Daoy (cell line): ENCODE measurements around the gene CYB561D1. TPM values are rescaled to one million over a fixed set of nuclear protein-coding genes. Genes with fewer than 3 reads are reported as not detected.

Experiments
- DNase-seq: peaks from one replicate; pipeline ENCODE4 v3.0.0-alpha.2; 2015; ENCODE audit warnings: low read depth
- total RNA-seq: library from RNA; depleted of rRNA; stranded (reverse); fragments of >200 nt; shearing (Covaris generic); gene quantifications from 2 replicates; pipeline ENCODE4 v1.2.3, GENCODE V29; 2014

Gene CYB561D1
- total RNA-seq, 1 experiment from 2014 or later, result 5.8 TPM

DNA sequence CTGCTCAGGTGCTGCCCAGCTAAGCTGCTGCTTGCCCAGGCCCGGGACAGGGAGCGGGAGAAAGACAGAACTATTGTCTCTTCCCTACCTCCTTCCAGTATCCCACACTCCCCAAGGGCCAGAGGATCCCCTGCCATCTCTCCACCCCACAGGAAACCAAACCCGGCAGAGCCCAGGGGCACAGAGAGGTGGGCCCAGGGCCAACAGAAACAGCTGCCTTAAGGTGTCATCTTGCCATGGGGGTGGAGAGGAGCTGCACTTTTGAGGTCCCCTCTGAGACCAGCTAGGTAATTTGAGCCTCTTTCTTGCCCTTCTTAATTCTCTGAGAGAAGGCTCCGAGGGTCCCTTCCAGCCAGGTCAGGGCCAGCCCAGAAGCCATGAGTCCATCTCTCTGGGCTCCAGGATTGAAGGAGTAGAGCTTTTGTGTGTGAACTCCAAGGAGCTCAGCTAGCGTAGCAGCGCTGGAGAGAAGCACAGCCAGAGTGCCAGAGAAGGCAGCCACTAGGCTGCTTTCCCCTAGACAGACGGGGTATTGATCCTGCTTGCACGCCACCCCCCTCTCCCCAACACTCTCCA is 36.1 kb downstream of the CYB561D1 start:
- peak; percentile 78 for DNase-seq

DNA sequence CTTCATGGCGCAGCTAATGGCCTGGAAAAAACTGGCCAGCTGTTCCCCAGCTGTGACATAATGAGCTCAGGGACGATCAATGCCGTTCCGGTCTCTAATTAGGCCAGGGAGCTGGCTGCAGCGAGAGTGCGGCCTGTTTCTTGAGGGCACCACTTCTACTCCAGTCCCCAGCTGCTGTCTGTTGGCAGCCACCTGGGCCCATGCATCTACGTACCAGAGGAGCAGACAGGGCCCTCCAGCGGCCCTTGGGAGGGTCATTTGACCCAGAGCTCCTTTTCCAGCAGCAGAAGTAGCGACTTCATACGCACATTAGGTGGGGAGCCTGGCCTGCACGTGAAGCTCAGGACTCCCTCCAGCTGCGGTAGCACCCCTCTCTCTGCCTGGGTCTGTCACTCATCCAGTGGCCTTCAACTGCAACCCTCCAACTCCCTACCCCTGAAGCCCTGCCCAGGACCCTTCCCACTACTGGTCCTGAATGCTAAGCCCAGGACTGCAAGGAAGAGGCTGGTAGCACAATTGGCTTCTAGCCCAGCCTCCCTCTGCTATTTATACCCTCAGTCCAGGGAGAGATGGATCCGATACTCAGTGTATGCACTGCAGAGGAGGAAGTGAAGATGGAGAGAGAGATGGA is 36.7 kb downstream of the CYB561D1 start:
- DNase-seq, result no peak

DNA sequence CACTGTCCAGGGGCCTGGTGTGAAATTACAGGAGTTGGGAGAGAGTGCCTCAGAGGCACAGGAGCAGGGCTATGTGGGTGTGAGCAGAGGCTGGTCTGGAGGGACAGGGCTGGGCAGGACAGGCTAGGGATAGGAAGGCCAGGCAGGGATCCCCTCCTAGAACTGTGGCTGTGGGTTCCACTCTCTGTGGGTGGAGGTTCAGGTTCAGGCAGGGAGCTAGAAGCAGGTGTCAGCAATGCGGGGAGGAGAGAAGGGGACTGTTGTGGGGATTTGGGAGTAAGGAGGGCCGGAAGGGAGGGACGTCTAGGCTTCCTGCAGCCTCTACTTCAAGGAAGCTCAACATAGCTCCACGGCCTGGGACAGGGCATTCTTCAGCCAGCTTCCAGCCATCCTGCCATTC is 37.5 kb downstream of the CYB561D1 start:
- DNase-seq, result no peak

DNA sequence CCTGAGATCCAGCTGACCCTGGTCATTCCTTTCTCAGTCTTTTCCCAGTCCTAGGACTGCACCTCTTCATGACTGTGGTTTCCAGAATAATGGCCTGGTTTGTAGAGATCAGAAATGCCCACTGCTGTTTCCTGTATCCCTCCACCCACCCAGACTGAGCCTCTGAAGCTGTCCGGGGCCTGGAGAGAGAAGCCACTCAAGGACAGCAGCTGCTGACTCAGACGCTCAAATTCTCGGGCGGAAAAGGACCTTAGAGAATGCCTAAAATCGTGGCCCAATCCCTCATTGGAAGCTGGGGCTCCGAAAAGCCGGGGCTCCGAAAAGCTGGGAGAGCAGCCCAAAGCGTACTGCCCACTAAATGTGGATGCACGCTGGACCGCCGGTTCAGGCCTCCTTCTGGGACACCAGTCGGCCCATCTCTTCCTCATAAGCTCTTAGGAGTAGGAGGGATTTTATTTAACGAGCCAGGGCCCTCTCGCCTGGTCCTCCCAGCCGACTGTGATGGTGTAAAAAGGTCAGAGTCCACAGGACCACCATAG is 38.0 kb downstream of the CYB561D1 start:
- no peak for DNase-seq

DNA sequence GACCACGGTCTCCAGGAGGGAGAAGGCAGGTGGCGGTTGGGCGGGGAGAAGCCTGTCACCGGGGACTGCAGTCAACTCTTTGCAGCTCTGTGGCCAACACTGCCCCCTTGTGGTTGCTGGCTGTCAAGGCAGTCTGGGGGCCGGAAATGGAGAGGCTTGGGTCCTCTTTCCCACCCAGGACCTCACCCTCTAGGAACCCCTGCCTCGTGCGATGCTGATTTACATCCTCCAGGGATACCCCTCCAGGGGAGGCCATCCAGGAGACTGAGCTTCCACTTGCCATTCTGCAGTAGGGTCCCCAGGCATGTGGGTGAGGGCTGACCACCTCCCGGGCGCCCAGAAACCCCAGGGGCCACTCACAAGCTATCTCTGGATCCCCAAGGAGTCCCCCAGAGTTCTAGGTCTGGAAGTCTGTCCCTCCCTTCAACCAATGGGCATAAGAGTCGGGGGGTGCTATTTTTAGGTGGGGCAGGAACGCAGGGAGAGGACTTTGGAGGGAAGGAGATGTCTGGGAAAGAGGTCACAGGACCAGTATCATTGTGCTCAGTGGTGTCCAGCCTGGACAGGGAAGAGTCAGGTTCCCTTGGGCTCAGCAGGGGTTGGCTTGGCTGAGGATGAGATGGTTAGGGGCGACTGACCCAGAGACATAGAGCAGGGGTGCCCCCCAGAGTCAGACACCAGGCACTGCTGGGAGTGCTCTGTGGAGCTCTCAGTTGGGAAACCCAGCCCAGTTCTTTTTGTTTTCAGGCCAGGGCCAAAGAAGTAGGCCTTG is 38.7 kb downstream of the CYB561D1 start:
- peak; percentile 89 for DNase-seq

DNA sequence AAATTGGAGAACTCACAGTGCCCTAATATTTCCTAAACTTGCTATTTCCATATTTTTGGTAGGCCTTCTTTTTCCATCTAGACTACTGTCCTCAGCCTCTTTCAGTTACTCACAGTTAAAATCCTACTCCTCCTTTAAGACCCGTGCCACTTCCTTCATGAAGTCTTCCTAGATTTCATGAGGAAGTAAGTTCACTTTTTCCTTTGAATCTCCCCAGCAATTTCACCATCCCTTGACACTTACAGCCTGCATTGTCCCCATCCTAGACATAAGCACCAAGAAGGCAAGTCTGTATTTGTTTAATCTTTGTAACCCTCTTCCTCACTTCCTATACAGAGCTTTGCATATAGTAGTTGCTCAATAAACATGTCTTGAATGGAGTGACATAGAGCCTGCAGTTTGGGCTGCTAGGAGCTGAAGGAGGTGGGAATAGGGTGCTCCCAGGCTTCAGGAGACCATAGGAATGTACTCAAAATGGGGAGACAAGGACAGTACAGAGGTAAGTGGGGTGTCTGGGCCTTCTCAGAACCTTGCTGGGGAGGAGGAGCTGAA is 40.5 kb downstream of the CYB561D1 start:
- no peak for DNase-seq

DNA sequence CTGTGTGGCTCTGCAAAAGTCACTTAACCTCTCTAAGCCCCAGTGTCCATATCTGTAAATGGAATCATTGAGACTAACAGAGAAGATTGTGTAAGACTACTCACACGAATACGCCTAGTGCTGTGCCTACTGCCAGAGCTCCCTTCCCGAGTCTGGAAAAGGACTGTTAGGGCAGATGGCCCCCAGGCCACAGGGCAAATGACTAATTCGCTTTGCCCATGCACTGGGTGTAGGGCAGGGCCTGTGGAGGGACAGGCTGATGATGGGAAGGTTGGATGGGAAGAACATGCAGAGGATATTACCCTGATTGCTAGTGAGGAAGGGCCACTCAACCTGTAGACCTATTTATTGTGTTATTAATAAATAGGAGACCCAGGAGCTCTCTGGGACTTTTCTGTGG is 41.6 kb downstream of the CYB561D1 start:
- DNase-seq, result no peak

DNA sequence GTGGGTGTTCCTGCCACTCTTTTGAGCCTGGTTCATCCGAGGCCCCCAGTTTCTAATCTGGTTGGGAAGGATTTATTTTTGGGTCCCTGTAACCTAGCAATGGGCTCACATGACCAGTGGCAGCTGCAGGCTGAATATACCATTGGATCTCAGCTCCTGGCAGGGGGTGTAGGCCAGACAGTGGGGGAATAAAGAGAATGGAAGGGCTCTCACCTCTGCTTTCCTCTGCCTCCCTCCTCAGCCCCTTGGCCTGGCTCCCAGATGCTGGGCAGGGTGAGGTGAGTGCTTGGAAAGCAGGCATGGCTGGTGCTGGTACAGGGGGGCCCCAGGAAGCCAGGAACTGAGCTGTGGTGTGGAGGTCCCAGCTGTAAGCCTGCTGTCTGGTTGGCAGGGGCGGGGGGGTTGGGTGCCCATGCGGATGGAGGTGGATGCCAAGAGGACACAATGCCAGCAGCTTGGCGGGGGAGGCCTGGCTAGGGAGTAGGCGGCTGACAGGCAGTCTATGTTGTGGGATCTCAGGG is 42.1 kb downstream of the CYB561D1 start:
- no peak for DNase-seq

DNA sequence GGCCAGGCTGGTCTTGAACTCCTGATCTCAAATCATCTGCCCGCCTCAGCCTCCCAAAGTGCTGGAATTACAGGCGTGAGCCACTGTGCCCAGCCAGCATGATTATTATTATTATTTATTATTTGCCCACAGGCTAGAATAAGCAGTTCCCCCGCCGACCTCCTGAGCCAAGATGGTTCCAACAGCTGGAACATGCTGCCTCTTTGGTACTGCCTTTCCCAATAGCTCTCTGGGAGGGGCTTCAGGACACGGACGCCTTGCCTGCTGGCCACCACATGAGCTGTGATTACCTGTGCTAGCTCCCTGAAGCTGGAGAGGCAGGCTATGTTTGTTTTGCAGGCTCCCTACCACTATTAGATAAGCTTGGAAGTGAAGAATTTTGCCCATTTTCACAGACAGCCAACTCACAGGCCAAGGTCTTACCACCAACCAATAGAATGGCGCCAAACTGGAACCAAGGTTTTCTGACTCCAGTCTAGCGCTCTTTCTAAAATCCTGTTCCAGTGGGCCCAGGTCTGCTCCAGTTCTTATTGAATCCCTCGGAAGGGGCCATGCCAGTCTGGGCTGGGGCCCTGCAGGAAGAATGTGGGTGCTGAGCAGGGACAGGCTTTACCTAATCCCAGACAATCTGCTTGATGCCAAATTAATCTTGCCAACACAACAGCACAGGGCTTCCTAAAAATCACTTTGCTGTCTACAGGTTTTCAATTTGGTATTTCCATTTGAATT is 43.7 kb downstream of the CYB561D1 start:
- no peak for DNase-seq

DNA sequence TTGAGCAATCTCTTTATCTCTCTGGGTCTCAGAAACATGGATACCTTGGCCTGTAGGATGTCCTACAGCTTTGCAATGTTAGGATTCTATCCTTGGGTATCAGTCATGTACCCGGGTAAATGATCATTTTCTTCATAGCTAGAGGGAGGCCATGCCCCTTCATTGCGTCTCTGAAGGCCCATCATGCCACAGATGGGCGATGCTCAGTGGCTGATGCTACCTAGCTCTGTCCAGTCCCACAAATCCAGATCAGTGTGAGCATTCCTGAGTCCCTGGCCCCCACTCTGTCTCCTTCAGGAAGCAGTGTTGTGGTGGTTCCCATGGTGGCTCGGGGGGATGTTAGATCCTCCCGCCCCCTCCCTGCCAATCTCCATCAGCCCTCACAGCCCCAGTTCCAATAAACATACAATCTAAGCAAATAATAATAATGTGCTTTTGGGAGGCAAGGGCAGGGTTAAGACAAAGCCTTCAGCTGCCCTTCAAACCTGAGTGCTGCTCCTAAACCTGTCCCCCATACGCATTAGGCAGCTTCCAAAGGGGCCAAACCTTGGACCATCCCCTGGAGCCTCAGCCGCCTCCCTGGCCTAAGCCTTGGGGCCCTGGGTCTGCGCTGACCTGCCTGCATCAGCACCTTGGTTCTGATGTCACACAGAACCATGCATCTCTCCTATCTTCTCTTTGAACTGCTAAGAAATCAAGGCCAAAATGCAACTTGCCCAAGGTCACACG is 45.1 kb downstream of the CYB561D1 start:
- no peak for DNase-seq

DNA sequence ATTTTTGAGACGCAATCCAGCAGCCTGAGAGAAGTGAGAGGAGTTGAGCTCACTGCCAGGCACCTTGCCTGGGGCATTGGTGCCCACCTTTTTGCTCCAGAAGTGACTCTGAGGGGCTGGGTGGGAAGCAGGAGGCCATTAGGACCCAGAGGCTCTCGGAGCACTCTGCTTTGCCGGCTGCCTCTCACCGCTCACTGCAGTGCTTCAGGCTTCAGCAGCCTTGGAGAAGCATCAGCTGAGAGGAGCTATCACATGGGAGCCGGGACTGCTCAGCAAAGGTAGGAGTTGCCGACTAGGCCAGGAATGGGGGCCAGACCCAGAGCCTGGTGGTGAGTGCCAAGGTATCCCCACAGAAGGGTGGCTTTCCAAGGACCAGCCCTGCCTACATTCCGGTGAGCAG is 45.8 kb downstream of the CYB561D1 start, which contains the start of gene GPR61:
Gene GPR61, plus strand, starts transcription at position 197 of the 400 bp plus-strand sequence. CDS start 3,151 bp downstream, outside the sequence.
- no peak for DNase-seq

DNA sequence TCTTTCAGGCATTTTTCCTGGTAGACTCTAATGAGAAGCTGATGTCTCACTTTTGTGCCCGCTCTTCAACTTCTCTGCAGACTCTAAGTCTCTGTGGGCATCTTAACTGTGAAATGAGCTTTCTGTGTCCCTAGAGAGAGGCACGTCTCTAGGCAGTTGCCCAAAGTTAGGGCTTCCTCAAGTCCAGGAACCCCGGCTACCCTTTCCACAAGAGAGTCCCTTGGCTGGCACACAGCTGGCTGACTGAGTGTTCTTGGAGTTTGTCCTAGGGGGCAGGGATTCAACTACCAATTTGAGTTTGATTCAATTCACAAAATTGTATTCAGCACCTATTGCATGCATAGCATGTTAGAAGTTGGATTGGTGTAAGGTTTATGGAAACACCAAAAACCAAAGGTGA is 47.2 kb downstream of the CYB561D1 start:
- no peak for DNase-seq

DNA sequence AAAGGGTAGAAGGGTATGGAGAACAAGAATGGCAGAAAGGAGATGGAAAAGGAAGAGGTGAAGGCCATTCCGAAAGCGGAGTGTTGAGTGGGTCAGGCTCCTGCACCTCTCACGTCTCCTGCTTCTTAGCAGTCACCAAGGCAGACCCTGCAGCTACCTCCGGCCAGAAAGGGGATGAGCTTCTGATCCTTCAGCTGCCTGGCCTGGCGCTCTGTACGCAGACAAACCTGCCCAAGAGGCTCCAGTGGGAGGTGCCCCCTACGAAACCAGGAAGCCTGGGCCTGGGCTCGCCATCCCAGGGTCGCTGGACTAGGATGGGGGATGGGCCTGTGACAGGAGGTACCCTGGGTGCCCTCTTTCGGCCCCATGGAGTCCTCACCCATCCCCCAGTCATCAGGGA is 48.8 kb downstream of the CYB561D1 start:
- no peak for DNase-seq

DNA sequence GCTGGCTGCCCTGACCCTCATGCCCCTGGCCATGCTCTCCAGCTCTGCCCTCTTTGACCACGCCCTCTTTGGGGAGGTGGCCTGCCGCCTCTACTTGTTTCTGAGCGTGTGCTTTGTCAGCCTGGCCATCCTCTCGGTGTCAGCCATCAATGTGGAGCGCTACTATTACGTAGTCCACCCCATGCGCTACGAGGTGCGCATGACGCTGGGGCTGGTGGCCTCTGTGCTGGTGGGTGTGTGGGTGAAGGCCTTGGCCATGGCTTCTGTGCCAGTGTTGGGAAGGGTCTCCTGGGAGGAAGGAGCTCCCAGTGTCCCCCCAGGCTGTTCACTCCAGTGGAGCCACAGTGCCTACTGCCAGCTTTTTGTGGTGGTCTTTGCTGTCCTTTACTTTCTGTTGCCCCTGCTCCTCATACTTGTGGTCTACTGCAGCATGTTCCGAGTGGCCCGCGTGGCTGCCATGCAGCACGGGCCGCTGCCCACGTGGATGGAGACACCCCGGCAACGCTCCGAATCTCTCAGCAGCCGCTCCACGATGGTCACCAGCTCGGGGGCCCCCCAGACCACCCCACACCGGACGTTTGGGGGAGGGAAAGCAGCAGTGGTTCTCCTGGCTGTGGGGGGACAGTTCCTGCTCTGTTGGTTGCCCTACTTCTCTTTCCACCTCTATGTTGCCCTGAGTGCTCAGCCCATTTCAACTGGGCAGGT is 49.5 kb downstream of the CYB561D1 start:
- no peak for DNase-seq

DNA sequence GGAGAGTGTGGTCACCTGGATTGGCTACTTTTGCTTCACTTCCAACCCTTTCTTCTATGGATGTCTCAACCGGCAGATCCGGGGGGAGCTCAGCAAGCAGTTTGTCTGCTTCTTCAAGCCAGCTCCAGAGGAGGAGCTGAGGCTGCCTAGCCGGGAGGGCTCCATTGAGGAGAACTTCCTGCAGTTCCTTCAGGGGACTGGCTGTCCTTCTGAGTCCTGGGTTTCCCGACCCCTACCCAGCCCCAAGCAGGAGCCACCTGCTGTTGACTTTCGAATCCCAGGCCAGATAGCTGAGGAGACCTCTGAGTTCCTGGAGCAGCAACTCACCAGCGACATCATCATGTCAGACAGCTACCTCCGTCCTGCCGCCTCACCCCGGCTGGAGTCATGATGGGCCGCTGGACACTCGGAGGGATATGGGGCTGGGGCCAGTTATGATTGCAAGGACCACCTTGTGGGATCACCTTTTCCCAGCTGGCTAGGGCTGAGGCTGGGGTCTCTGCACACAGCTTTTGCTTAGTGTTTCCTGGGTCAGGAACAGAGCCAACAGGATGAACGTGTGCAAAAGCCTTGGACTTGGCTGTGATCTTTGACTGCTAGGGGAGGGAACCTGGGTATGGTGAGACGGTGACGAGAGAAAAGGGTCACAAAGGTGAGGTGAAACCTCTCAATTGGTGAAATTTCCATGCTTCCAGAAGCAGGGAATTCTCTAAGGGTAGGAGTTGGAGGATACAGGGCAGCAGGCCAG is 50.3 kb downstream of the CYB561D1 start:
- DNase-seq, result no peak

DNA sequence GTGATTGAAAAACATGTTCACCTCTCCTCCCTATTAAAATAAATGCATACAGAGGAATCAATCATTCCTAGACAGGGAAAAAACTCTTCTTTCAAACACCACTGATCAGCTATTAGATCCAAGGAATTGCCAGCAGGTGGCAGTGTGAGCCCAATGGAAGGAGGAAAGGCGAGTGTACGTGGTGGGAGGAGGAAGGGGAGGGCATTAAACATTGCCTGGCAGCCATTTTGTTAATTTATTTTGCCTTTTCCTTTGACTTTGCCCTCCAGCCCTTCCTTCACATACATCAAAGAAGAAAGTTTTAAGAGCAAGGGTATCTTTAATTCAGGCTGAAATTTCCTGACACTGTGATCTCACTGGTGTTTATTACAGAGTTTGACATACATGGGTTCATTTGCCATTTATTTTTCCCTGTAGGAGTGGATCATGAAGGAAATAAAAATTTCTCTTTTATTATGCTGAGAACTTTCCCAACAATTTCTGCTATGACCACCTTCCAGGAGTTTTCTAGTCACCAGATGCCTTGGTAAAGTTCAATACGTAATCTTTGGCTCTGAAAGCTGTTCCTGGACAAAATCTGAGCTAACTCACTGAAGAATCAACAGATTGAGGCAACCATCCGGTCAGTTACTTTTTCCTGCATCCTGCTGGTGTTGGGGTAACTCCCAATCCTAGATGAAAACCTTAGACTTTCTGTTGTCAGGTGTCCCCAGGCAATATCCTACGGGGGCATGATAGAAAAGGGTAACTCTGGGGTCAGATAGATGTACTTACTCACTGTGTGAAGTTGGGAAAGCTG is 52.6 kb downstream of the CYB561D1 start:
- peak; percentile 96 for DNase-seq

DNA sequence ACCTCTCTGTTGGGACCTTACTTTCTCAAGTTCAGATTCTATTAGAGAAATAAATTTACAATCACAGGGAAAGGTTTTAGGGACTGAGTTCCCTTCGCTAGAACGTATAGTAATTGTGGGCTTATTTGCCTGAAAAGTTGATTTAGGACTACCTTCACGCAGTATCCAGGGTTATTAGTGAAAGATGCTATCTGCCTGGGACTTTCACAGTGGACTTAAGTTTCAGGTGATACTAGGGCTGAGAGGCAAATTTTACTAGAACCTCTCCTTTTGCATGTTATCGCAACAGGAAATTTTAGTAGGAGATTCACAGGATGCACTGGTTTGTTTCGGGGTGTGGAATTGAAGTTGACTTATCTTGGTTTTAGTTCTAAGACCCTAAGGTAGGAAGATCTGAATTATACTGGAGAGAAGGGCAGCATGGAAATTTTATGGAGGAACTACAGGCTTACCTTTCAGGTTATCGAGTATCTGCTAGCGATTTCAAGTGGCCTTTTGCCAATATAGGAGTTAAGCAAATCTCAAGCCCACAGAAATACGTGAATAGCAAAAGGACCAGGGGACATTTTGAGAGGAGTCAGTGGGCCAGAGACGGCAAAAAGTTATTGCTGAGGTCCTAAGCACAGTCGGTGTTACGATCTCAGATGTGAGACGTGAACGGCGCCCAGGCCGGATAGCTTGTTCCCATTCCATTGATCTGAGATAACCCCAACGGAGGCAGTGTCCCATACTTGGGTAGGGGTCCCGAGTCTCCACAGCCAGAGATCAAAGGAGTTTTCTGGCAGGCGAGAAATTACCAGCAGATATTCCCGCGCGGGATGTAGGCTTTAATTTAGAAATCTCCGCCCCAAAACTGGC is 53.8 kb downstream of the CYB561D1 start:
- DNase-seq, result peak; percentile 38
